Measurements from ENCODE around the gene TMEM170A.
"Not testable (repeated sequence)": the region's sequence is repeated elsewhere in the genome, so short reads cannot be mapped to it uniquely, and the experiment has no call there.

Gene TMEM170A

GRCh38 chr16:75503801-75504200 is 39.3 kb upstream of the TMEM170A start:
- Histone ChIP-seq H3K4me2 (ENCODE audit: insufficient read depth, low read length) (no peak overlapping the region), H3K9me3 (ENCODE audit: insufficient read depth, low read length, severe bottlenecking) (no peaks in the 10 kb centered on the region)
- no peak for TF ChIP-seq EZH2 (IDR thresholded peaks at IDR 0.05; ENCODE audit: borderline replicate concordance, low read depth, low read length, severe bottlenecking)
- no peak for TF ChIP-seq CTCF (IDR thresholded peaks at IDR 0.05; ENCODE audit: borderline replicate concordance, extremely low read depth, low read length, poor library complexity, severe bottlenecking)

GRCh38 chr16:75502916-75503605 is 38.6 kb upstream of the TMEM170A start:
- Histone ChIP-seq H3K27me3 (ENCODE audit: insufficient read depth, low read length, poor library complexity) (no peaks in the 10 kb centered on the region), H3K9ac (ENCODE audit: low read depth, low read length) (no peak overlapping the region), H3K36me3 (ENCODE audit: insufficient read depth, low read length) (no peaks in the 10 kb centered on the region), H3K4me3 (ENCODE audit: low read depth in 1 of 2, low read length in 2 of 2) (no peak overlapping the region), H3K79me2 (ENCODE audit: insufficient read depth, low read length) (no peaks in the 10 kb centered on the region), H3K9me3 (ENCODE audit: insufficient read depth, low read length, severe bottlenecking) (no peaks in the 10 kb centered on the region), H2AFZ (ENCODE audit: low read depth, low read length) (no peak overlapping the region), H3K27ac (ENCODE audit: low read length) (no peak overlapping the region), H3K4me2 (ENCODE audit: insufficient read depth, low read length) (no peak overlapping the region), H4K20me1 (ENCODE audit: insufficient read depth, low read length) (no peaks in the 10 kb centered on the region), H3K4me1 (ENCODE audit: insufficient read depth, low read length) (no peaks in the 10 kb centered on the region)
- no peak for TF ChIP-seq EZH2 (IDR thresholded peaks at IDR 0.05; ENCODE audit: borderline replicate concordance, low read depth, low read length, severe bottlenecking)
- no peak for TF ChIP-seq CTCF (IDR thresholded peaks at IDR 0.05; ENCODE audit: borderline replicate concordance, extremely low read depth, low read length, poor library complexity, severe bottlenecking)
- no peak for DNase-seq
- no peak for ATAC-seq (ENCODE audit: insufficient read depth, low read depth)

More at GRCh38 chr16:75503801-75504200, 39.3 kb upstream of the TMEM170A start:
- no peak overlapping the region for H3K27ac ChIP-seq (ENCODE audit: low read length)
- no peak overlapping the region for H2AFZ ChIP-seq (ENCODE audit: low read depth, low read length)
- no peak overlapping the region for H3K9ac ChIP-seq (ENCODE audit: low read depth, low read length)
- H3K4me1 ChIP-seq (ENCODE audit: insufficient read depth, low read length): no peaks in the 10 kb centered on the region
- no peak overlapping the region for H3K4me3 ChIP-seq (ENCODE audit: low read depth in 1 of 2, low read length in 2 of 2)
- H4K20me1 ChIP-seq (ENCODE audit: insufficient read depth, low read length): no peaks in the 10 kb centered on the region
- DNase-seq: no peak
- no peak for ATAC-seq (ENCODE audit: insufficient read depth, low read depth)
- H3K36me3 ChIP-seq (ENCODE audit: insufficient read depth, low read length): no peaks in the 10 kb centered on the region
- no peaks in the 10 kb centered on the region for H3K79me2 ChIP-seq (ENCODE audit: insufficient read depth, low read length)
- no peaks in the 10 kb centered on the region for H3K27me3 ChIP-seq (ENCODE audit: insufficient read depth, low read length, poor library complexity)

- not testable (repeated sequence) for H3K36me3 ChIP-seq (ENCODE audit: insufficient read depth, low read length); H2AFZ ChIP-seq (ENCODE audit: low read depth, low read length); H3K27me3 ChIP-seq (ENCODE audit: insufficient read depth, low read length, poor library complexity); H3K4me3 ChIP-seq (ENCODE audit: low read depth in 1 of 2, low read length in 2 of 2); H3K4me1 ChIP-seq (ENCODE audit: insufficient read depth, low read length); H3K9me3 ChIP-seq (ENCODE audit: insufficient read depth, low read length, severe bottlenecking); ATAC-seq (ENCODE audit: insufficient read depth, low read depth); H3K9ac ChIP-seq (ENCODE audit: low read depth, low read length); H3K79me2 ChIP-seq (ENCODE audit: insufficient read depth, low read length); H3K4me2 ChIP-seq (ENCODE audit: insufficient read depth, low read length); H4K20me1 ChIP-seq (ENCODE audit: insufficient read depth, low read length); DNase-seq; H3K27ac ChIP-seq (ENCODE audit: low read length)
Observed at GRCh38 chr16:75501820-75502219, 37.3 kb upstream of the TMEM170A start.

GRCh38 chr16:75501359-75501758 is 36.9 kb upstream of the TMEM170A start:
- DNase-seq (no peak), ATAC-seq (ENCODE audit: insufficient read depth, low read depth) (no peak)
- TF ChIP-seq CTCF (IDR thresholded peaks at IDR 0.05; ENCODE audit: borderline replicate concordance, extremely low read depth, low read length, poor library complexity, severe bottlenecking): no peak
- no peak for TF ChIP-seq EZH2 (IDR thresholded peaks at IDR 0.05; ENCODE audit: borderline replicate concordance, low read depth, low read length, severe bottlenecking)
- Histone ChIP-seq H4K20me1 (ENCODE audit: insufficient read depth, low read length) (no peaks in the 10 kb centered on the region), H3K9me3 (ENCODE audit: insufficient read depth, low read length, severe bottlenecking) (no peaks in the 10 kb centered on the region), H3K4me1 (ENCODE audit: insufficient read depth, low read length) (no peaks in the 10 kb centered on the region), H3K9ac (ENCODE audit: low read depth, low read length) (no peak overlapping the region), H3K4me2 (ENCODE audit: insufficient read depth, low read length) (no peak overlapping the region), H2AFZ (ENCODE audit: low read depth, low read length) (no peak overlapping the region), H3K27me3 (ENCODE audit: insufficient read depth, low read length, poor library complexity) (no peaks in the 10 kb centered on the region), H3K79me2 (ENCODE audit: insufficient read depth, low read length) (no peaks in the 10 kb centered on the region), H3K4me3 (ENCODE audit: low read depth in 1 of 2, low read length in 2 of 2) (no peak overlapping the region), H3K27ac (ENCODE audit: low read length) (no peak overlapping the region), H3K36me3 (ENCODE audit: insufficient read depth, low read length) (no peaks in the 10 kb centered on the region)

GRCh38 chr16:75498605-75499322 is 34.3 kb upstream of the TMEM170A start:
- not testable (repeated sequence) for ATAC-seq (ENCODE audit: insufficient read depth, low read depth)

More at GRCh38 chr16:75498605-75499322, 34.3 kb upstream of the TMEM170A start:
- H3K27me3 ChIP-seq (ENCODE audit: insufficient read depth, low read length, poor library complexity); H2AFZ ChIP-seq (ENCODE audit: low read depth, low read length); H3K4me1 ChIP-seq (ENCODE audit: insufficient read depth, low read length); H3K27ac ChIP-seq (ENCODE audit: low read length); H3K4me3 ChIP-seq (ENCODE audit: low read depth in 1 of 2, low read length in 2 of 2); H3K9me3 ChIP-seq (ENCODE audit: insufficient read depth, low read length, severe bottlenecking); H3K79me2 ChIP-seq (ENCODE audit: insufficient read depth, low read length); H3K36me3 ChIP-seq (ENCODE audit: insufficient read depth, low read length); H3K9ac ChIP-seq (ENCODE audit: low read depth, low read length); DNase-seq; H4K20me1 ChIP-seq (ENCODE audit: insufficient read depth, low read length); H3K4me2 ChIP-seq (ENCODE audit: insufficient read depth, low read length): not testable (repeated sequence)
